Endothelial cell of hepatic sinusoid (primary cell): ENCODE results near the gene PCNX2.
"Not testable (repeated sequence)": the region's sequence is repeated elsewhere in the genome, so short reads cannot be mapped to it uniquely, and the experiment has no call there.

Experiments
- in situ Hi-C: cut with HindIII; loops from 2 replicates; pipeline ENCODE4 v1.10.0; 2017; ENCODE audit warnings: low sequenced_read_pairs

The PCNX2 gene

DNA sequence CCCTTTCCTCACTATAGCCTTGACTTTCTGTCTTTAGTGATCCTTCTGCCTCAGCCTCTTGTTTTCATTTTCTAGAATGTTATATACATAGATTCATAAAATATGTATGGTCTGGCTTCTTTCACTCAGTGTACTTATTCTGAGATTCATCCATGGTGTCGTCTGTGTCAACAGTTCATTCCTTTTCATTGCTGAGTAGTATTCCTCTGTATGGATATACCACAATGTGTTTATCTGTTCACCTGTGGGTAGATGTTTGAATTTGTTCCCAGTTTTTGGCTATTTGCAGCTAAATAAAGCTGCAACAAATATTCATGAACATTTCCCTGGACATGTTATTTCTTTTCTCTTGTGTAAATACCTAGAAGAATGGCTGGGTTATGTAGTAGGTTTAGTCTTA is 131.8 kb downstream of the PCNX2 start:
- in situ Hi-C loops, result no loop called here

DNA sequence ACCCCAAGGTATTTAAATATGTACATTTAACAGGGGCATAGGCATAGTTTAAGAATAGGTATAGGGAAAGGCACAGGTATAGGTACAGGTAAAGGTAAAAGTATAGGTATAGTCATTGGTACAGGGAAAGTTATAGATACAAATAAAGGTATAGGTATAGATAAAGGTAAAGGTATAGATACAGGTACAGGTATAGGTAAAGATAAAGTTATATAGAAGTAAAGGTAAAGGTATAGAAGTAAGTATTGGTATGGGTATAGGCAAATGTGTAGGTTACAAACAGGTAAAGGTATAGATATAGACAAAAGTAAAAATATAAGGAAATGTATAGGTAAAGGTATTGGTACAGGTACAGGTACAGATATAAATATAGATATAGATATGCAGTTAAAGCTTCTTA is 137.2 kb downstream of the PCNX2 start:
- in situ Hi-C loops, result no loop called here

DNA sequence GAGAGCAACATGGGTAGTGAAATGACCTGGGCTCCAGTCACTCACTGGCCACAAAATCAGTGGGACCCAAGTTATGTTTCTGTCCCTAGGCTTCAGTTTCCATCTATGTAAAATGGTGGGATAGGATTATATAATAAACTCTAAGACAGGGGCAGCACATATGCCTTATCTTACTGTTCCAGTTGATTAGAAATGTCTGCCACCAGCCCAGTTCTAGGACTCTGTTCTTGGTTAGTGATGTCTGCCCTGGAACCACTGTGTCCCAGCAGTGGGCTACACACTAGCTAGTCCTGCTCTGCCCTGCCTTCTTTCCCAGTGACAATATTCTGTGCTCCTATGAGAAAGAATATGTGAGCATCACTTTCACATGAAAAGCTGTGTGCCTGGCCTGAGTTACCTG is 138.3 kb downstream of the PCNX2 start:
- in situ Hi-C loops, result no loop called here

DNA sequence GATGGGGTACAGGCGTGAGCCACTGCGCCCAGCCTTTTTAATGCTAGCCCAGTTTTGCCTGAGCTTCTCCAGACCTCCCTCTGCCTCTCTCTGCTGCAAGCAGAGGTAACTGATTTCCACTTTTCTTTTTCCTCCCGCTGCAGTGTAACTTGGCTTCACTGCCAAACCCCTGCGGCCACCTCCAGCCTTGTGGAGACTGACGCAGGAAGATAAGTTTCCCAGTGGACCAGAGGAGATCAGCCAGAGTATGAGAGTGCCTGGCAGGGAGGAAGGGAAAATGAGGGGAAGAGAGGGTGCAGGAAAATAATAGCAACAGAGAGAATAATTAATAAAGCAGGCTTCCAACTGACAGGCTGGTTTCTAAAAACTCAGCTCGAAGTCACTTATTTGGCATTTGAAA is 143.7 kb downstream of the PCNX2 start:
- in situ Hi-C loops, result no loop called here

DNA sequence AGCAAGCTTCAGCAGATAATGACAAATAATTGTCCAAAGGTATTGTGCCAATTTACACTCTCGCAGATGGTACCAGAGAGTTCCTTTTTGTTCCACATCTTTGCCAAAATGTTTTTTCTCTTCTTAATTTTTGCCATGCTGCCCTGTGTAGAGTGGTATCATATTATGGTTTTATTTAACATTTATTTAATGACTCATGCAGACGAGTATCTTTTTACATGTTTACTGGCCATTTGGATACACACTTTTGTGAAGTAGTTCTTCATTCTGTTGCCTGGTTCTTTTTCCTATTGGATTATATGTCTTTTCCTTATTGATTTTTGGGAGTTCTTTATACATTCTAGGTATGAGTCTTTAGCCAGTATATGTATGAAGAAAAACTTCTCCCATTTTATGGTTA is 151.1 kb downstream of the PCNX2 start:
- in situ Hi-C loops, result no loop called here

DNA sequence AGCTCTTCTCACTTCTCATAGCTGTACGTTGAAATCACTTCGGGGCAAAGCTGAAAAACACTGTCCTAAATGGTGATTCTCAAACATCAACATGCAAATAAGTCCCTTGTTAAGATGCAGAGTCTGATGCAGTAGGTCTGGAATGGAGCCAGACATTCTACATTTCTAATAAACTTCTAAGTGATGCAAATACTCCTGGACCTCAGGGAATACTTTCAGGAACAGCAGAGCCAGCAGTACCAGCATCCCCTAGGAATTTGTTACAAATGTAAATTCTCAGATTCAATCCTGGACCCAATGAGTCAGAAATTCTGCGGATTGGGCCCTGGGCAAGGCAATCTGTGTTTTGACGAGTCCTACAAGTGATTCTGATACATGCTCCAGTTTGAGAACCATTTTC is 152.3 kb downstream of the PCNX2 start:
- in situ Hi-C loops, result no loop called here

DNA sequence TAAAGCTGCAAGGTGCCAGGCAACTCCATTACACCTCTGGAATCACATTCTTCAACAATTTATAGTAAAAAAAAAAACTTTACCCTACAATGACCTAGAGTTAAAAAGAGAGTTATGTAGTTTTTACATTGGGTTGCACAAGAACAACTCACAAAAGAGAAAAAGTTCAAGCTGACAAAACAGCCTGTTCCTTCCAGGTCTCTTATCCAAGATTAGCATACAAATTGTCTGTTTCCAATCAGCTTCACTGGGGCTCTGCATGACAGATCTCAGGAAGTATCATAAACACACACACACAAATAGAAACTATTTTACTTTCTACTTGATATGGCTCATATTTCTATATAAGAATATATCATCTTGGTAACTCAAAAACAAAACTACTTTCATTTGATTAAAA is 154.6 kb downstream of the PCNX2 start:
- in situ Hi-C loops, result no loop called here

DNA sequence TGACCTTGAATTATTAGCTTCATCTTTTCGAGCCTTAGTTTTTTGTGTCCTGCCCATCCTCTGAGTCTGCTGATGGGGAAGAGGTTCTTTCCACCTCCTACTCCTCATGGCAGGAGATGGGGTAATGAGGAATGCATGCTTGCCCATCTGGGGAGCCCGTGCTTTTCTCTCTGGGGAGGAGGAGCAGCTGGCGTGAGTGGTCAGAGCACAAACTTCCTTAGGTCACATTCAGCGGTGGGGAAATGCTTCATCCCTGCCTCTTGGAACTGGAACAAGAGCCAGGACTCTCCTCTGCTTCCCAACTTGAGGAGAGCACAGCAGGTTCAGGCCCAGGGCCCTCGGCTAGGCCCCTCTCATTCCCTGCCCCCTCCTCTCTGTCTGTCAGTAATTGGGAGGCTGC is 155.0 kb downstream of the PCNX2 start:
- in situ Hi-C loops, result no loop called here

DNA sequence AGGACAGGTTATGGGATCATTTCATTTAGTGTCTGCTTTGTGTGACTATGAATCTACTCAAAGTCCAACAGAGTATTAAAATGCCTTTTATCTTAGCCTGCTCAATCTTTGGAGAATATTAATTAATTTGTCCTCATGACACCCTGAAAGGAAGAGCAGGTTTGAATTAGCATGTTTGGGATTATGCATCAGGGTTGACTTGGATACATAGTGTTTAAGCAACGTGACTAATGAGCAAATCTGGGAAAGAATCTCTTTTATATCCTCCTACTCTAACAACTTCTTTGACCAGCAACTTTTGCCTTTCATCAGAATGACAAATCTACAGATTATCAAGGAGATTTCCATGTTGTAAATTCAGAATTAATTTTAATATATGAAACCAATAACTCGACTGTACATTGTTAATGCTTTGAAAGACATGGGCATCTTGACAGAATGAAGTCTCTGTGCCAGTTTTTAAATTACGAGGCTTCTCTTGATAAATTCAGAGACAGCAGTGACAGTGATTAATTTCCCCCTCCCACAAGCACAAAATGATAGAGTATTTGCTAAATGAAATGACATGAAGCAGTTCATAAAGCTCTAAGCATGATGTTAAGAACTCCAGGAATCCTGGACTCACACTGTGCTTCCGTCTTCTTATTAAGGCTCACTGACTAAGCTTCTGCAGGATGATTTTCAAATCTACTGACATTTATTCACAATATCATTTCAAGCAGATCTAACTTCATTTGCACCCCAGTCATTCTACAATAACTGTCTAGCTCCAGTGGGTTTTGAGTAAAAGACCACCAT is 156.5 kb downstream of the PCNX2 start:
- in situ Hi-C loops, result no loop called here

DNA sequence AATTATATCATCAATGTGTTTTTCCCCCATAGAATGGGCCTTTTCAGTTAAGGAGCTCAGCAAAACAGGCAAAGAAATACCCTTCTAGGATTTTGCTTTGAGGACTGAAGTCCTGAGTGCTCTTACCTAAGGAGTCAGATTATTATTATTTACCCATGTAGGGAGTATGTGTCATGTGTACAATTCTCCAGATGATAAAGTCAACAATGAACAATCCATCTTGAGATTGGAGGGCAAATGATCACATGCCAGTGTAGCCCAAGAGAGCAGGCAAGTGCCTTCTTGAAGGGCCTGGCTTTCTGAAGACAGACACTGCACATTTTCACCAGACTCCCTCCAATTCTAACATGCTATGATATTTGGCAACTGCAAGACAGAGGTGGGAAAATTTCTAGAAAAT is 159.7 kb downstream of the PCNX2 start:
- in situ Hi-C loops, result no loop called here

DNA sequence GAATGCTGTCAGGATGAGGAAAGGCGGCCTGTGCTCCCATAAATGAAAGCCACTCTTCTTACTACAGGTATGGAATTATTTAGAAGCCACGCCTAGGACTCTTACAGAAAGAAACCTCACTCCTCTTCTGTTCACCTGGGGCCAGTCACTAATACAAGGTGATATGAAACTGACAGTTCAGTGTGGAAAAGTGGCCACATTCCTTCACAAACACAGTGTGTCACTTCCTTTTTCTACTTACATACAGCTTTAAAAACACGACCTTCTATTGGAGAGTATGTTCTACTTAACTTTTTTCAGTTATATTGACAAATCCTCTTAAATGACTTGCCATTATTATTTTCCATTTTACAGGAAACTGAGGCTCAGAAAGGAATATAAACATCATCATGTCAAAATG is 163.1 kb downstream of the PCNX2 start:
- in situ Hi-C loops, result no loop called here

DNA sequence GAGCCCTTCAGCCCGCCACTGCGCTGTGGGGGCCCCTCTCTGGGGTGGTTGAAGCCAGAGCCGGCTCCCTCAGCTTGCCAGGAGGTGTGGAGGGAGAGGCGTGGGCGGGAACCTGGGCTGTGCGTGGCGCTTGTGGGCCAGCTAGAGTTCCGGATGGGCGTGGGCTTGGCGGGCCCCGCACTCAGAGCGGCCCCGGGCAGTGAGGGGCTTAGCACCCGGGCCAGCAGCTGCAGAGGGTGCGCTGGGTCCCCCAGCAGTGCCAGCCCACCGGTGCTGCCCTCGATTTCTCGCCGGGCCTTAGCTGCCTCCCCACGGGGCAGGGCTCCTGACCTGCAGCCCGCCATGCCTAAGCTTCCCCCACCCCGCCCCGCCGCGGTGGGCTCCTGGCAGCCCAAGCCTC is 166.5 kb downstream of the PCNX2 start:
- in situ Hi-C loops, result not testable (repeated sequence)

DNA sequence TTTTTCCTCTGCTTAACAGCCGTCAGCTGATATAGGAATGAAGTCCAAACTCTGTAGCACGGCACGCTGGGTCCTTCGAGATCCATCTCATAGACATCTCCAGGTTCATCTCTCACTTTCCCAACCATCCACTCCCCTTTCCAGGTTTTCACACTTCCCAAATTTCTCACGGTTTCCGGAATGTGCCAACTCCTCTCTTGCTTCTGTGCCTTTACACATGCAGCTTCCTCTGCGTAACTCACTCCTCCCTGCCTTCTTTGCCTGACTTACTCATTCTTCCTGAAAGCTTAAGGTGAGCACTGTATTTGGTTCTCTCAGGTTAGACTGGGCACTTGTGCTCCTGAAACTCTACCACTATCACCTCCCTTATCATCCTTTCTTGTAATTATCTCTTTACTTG is 168.4 kb downstream of the PCNX2 start:
- in situ Hi-C loops, result no loop called here

DNA sequence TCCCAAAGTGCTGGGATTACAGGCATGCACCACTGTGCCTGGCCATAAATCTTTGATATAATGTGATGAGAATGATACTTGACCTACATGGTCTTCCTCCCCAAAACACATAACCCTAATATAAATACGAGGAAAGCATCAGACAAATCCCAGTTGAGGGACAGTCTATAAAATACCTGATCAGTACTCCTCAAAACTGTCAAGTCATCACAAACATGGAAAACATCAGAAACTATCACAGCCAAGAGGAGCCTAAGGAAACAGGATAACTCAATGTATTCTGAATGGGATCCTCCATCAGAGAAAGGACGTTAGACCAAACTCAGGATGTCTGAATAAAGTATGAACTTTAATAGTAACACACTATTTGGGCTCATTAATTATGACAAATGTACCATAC is 172.7 kb downstream of the PCNX2 start:
- in situ Hi-C loops, result no loop called here

DNA sequence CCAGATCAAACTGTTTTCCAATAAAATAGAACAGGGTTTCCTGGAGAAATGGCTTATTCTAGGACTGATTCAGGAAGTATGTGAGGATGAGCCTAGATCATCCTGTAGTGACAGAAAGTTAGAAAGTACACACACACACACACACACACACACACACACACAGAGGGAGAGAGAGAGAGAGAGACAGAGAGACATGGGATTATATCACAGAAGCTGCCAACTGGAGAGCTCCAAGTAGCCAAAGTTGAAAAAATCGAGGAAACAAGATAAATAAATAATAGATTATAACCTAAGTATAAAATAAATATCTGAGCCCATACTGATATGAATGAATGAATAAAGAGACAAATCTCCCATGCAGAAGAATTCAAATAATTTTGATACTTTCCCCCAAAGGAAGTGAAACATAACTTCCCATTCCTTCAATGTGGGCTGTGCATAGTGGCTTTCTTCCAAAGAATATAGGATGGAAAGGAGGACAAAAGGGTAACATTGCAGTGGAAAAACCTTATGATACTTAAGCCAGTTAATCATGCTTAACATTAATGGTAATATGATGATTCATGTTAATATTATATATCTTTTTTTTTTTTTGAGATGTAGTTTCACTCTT is 173.5 kb downstream of the PCNX2 start:
- in situ Hi-C loops, result no loop called here

DNA sequence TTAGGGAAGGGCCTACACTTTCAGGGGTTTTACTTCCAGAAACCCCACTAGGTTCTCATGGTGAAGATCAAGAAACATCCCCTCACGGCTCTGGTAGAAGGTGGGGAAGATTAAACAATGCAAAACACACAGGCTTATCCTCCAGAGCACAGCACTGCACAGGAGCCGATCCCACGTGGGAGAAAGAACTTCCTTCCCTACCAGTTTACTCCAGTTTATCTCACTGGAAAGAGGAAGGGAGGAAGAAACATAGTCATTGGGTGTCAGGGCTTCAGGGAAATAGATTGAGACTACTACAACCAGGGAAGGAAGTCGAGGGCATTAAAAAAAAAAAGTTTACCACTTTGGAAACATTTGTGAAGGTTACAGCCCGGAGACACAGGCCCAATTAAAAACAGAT is 180.7 kb downstream of the PCNX2 start:
- in situ Hi-C loops, result no loop called here

DNA sequence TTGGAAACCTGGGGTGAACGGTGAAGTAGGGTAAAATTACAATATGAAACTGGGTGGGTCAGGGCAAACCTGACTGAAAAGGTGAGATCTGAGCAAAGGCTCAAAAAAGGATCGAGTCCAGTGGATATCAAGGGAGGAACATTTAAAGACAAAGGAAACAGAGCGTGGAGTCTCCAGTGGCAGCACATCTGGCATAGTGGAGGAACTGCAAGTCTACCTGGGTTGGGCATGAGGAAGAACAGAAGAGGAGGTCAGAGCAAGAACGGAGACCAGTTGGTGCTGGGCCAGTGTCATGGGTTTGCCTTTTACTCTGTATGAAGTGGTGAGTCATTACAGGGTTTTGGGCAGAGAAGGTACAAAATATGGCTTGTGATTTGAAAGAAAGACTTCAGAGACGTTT is 181.4 kb downstream of the PCNX2 start:
- in situ Hi-C loops, result no loop called here

DNA sequence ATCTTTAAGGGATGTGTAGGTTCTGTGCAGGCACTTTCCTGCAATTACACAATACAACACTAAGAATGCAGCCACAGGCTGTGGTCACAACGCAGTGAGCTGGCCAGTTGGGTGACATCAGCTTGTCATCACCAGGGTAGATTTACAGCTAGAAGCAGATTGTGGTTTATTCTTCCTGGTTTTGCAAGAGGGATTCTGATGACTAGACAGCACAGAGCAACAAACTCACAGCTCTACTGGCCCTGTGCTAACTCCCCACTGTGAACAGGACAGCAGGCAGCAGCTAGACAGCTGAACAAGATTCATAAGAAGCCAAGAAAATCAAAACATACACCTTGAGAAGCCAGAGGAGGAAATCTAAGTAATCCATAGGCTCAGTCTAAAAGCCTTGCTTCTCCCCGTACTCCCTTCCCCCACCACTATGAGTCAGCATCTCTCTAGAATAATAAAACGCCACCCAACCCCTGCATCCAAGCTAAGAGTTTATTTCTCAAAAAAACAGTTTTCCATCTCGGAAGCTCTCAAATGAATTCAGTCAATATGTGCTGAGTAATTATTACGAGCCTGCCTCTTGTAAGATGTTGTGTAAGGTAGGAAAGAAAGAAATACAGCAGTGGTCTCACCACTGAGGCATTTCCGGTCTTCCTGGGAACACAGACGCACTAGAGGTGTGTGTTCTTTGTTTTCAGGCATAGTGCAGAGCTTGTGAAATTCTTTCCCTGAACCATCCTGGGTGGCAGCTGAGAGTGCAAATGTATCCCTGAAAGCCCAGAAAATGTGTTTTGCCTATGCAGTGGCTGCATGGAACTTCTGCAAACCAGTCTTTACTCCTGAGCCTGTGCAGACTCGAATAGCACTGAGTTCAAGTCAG is 182.3 kb downstream of the PCNX2 start:
- in situ Hi-C loops, result no loop called here

DNA sequence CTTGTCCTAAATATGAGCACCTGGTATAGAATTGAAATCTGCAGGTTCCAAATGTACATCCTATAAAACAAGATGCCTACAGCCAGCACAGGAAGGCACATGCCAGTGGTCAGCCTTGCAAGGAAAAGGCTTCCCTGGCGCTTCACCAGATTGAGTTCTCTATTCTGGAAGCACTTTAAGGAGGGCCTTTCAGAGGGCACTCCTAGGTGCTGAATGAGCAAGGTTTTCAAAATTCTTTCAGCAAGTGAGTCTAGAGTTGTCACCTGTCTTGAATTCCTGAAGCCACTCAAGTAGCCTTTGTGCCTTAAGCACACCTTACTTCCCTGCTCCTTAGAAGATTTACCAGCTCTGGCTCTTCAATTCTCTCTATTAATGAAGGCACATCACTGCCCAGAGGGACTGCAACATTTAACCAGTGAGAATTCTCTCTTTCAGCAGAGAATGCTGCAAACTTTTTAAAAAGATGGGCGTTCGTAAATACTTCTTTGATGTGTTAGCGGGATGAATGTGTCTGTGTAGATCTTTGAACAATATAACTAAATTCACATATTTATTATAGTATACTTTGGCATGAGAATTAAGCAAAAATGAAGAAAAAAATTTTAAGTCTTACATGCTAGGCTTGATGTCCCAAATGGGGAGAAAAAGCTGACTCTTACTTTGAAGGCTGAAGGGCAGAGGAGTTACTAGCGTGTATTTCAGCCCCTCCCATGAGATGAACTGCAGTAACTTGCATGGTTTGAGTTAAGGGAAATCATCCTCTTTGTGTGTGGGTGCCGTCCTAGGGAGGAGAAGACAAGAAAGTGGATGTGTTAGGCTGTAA is 183.1 kb downstream of the PCNX2 start:
- in situ Hi-C loops, result no loop called here

DNA sequence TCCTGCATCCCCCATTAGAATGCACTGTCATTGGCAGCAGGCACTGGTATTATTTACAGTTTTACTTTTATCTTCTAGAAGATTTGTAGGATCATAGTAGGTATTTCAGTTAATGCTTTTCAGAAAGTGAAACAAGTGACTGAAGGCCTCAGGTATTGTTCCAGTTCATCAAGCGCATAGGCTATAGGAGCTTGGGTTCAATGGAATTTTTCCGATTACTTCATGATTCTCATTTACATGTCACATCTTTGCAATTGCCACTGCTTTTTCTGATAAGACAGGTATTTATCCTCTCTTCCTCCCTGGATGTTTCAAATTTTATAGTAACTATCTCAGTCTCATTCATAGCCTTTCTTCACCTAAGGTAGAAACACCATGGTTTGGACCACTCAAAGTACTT is 183.8 kb downstream of the PCNX2 start:
- in situ Hi-C loops, result no loop called here

DNA sequence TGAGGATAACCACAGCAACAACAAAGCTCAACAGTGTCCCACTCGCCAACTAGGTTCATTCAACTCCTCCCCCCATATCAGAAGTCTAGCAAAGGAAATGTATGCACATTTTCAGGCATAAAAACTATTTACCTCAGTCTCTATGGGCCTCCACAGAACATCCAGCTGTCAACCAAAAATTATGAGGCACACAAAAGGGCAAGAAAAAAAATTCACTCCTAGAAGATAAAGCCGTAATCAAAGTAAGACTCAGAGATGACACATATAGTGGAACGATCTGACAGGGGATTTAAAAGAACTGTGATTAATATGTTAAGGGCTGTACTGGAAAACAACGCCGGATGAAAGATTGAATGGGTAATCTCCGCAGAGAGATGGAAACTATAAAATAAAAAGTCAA is 186.4 kb downstream of the PCNX2 start:
- in situ Hi-C loops, result no loop called here
